Immature natural killer cell (primary cell): ENCODE data around the gene ADD1. TPM values are rescaled to one million over a fixed set of nuclear protein-coding genes. Genes with fewer than 3 reads are reported as not detected.

ENCODE experiments used
- DNase-seq, 3 donors: peaks; one replicate each; pipeline ENCODE4 v3.0.0; 2022; ENCODE audit warnings: mixed read lengths in 1 of 3
- H3K27ac Mint-ChIP-seq, 6 donors: one replicate each; pipeline ENCODE4 v1.8.0; 2020; ENCODE audit warnings: mixed read lengths in 6 of 6, mild to moderate bottlenecking in 5 of 6, inconsistent platforms in 4 of 6, moderate library complexity in 3 of 6
- H3K27me3 Mint-ChIP-seq, 3 donors: one replicate each; pipeline ENCODE4 v1.8.0; 2020 to 2021; ENCODE audit warnings: low read depth in 3 of 3, mild to moderate bottlenecking in 3 of 3, mixed read lengths in 3 of 3, moderate library complexity in 3 of 3, inconsistent platforms in 1 of 3
- H3K36me3 Mint-ChIP-seq, 3 donors: one replicate each; pipeline ENCODE4 v1.8.0; 2020; ENCODE audit warnings: mixed read lengths in 3 of 3, inconsistent platforms in 2 of 3, mild to moderate bottlenecking in 2 of 3
- H3K4me1 Mint-ChIP-seq, 2 donors: one replicate each; pipeline ENCODE4 v1.8.0; 2020; ENCODE audit warnings: inconsistent platforms in 2 of 2, mild to moderate bottlenecking in 2 of 2, mixed read lengths in 2 of 2, moderate library complexity in 1 of 2
- H3K4me3 Mint-ChIP-seq, 5 donors: one replicate each; pipeline ENCODE4 v1.8.0; 2020; ENCODE audit warnings: mild to moderate bottlenecking in 5 of 5, mixed read lengths in 5 of 5, inconsistent platforms in 3 of 5, moderate library complexity in 3 of 5
- H3K9me3 Mint-ChIP-seq, 6 donors: one replicate each; pipeline ENCODE4 v1.8.0; 2020; ENCODE audit warnings: mild to moderate bottlenecking in 6 of 6, mixed read lengths in 6 of 6, inconsistent platforms in 4 of 6, moderate library complexity in 3 of 6
- polyA plus RNA-seq, 3 donors: library from polyadenylated mRNA; unstranded; fragments of 300-500 nt; fragmentation: Illumina TruSeq; gene quantifications; one replicate each; pipeline ENCODE4 v1.2.3, GENCODE V29; 2021

Gene ADD1
- polyA plus RNA-seq, 3 donors from 2014 or later, result 207 to 318 (median 314) TPM

DNA sequence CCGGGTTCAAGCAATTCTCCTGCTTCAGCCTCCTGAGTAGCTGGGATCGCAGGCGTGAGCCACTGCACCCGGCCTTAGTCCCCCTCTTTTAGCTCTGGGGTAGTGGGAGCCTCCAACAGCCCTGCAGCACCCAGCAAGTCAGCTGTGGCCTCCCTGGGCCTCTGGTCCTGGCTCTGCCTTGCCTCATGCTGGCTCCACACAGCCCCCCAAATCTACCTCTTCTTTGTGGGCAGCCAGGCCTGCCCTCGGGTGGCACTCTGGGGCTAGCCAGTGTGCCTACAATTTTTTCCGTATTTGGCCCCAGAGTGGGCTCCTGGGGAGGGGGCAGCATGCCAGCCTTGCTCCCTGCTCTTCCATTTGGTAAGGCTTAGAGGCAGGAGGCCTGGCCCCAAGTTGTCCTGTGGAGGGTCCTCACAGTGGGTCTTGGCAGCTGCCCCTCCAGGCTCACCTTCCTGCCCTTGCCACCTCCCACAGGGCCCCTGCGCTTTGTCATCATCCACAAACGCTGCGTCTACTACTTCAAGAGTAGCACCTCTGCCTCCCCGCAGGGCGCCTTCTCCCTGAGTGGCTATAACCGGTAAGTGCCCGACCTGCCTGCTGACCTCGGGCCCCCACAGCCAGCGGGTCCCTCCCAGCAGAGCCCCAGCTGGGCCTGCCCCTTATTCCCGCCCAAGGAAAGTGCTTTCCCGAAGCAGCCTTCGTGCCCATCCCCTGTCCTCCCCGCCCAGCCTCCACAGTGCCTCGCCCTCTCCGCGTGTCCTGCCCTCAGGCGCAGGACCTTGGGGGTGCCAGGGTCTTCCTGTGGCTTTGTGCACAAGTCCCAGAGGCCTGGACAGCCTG is 21.0 kb upstream of the ADD1 start:
- Mint-ChIP-seq H3K27ac (peak overlapping the region in 4 of 6 donors; percentile 46 to 73 (median 58)), H3K36me3 (peaks cover 3 to 18% (median 8%) of the 10 kb centered on the region in 3 donors), H3K4me3 (no peak overlapping the region), H3K9me3 (peaks cover 0 to 1% (median 0%) of the 10 kb centered on the region in 6 donors), H3K27me3 (peaks cover 0 to 1% (median 0%) of the 10 kb centered on the region in 3 donors), H3K4me1 (peaks cover 37 to 52% of the 10 kb centered on the region in 2 donors)
- DNase-seq, result no peak

DNA sequence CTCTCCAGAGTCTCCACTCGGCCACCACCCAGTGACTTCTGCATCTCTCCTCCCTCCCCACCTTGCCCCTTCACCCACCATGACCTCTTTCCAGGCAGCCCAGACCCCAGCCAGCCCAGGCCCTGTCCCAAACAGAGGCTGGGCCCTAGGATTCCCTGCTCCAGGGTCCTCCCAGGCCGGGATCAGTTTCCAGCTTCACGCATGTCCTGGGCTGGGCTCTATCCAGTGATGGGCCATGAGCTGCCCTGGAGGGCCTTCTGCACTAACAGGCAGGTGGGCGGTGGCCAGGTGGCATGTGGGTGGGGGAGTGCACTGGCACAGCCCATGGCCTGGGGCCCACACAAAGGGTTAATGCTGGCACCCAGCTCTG is 20.4 kb upstream of the ADD1 start:
- Mint-ChIP-seq H3K9me3 (peaks cover 0 to 1% (median 0%) of the 10 kb centered on the region in 6 donors), H3K27me3 (peaks cover 0 to 1% (median 0%) of the 10 kb centered on the region in 3 donors), H3K27ac (peak overlapping the region in 2 of 6 donors; percentile 21 to 61), H3K4me3 (no peak overlapping the region), H3K36me3 (peaks cover 3 to 18% (median 8%) of the 10 kb centered on the region in 3 donors), H3K4me1 (peaks cover 37 to 52% of the 10 kb centered on the region in 2 donors)
- DNase-seq, result no peak

DNA sequence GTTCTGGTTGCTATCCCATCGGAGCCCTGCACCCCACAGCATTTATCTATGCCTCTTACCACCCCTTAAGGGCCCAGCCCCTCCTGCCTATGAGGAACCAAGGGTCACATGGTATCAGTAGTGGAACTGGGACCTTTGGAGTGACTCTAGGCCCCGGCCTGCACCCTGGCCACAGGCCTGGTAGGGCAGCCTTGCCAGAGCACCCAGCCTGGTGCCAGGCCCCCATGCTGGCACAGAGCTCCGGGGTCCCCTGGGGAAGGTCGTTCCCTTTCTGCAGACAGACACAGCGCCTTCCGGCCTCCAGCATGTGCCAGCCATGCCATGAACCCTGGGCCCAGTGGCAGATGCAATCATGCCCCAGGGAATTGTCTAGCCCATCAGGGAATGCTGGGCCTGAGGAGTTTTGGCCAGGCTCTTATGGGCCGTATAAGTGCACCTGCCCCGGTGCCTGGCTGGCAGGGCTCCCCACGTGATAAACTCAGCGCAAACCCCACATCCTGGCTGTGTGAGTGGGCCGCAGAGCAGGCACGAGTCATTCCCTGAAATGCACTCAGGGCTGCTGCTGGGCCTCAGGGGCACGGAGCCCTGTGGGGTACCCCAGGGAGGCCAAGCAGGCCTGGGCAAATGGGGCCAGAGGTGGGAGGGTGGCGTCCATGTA is 19.8 kb upstream of the ADD1 start:
- DNase-seq, result no peak
- H3K4me1 Mint-ChIP-seq, result peaks cover 35 to 52% of the 10 kb centered on the region in 2 donors
- H3K27ac Mint-ChIP-seq, result peak overlapping the region in 3 of 6 donors; percentile 11 to 66 (median 61)

DNA sequence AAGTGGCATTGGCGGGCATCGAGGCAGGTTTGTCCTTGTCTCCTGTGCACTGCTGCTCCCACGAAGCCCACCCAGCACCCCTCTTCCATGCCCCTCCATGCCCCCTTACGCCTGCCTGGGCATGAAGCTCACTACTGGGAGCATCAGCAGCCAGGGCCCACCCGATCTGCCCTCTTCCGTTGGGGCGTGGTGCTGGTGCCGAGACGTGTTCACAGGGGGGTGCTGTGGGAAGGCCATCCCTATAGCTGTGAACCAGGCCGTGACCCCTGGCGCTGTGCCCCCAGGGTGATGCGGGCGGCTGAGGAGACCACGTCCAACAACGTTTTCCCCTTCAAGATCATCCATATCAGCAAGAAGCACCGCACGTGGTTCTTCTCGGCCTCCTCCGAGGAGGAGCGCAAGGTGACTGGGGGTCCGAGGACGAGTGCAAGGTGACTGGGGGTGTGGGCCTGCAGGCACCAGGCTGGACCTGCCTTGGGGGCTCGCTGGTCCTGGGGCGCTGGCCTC is 19.3 kb upstream of the ADD1 start:
- Mint-ChIP-seq H3K9me3 (peaks cover 0 to 1% (median 0%) of the 10 kb centered on the region in 6 donors), H3K36me3 (peaks cover 3 to 23% (median 12%) of the 10 kb centered on the region in 3 donors), H3K4me1 (peaks cover 29 to 47% of the 10 kb centered on the region in 2 donors), H3K27me3 (peaks cover 0 to 3% (median 0%) of the 10 kb centered on the region in 3 donors), H3K4me3 (no peak overlapping the region), H3K27ac (peak overlapping the region in 3 of 6 donors; percentile 40 to 66 (median 62))
- DNase-seq, result no peak

More for the DNA sequence above, 19.8 kb upstream of the ADD1 start:
- Mint-ChIP-seq H3K9me3 (peaks cover 0 to 1% (median 0%) of the 10 kb centered on the region in 6 donors), H3K4me3 (no peak overlapping the region), H3K36me3 (peaks cover 3 to 19% (median 9%) of the 10 kb centered on the region in 3 donors), H3K27me3 (peaks cover 0 to 1% (median 0%) of the 10 kb centered on the region in 3 donors)

DNA sequence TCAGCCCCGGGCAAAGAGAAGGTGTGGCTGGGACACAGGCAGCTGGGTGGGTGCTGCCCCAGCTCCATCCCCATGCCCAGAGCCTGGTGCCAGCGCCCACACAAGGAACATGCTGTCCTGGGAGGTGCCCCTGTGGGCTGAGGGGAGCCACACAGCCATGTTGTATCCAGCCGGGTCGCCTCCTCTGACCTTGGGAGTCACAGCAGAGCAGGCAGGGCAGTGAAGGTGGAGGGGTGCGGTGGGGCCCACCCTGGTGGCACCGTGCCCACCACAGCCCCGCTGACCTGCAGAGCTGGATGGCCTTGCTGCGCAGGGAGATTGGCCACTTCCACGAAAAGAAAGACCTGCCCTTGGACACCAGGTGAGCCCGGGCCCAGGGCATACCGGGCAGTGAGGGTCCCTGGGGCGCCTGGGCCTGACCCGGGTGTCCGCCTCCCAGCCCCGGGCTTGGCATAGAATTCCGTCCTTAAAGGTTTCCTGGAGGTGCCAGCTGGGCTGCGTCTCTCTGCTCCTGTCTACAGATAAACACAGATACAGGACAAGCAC is 18.7 kb upstream of the ADD1 start:
- H3K4me1 Mint-ChIP-seq, result peaks cover 24 to 42% of the 10 kb centered on the region in 2 donors
- peak overlapping the region in 1 of 6 donors; percentile 74 for H3K27ac Mint-ChIP-seq
- DNase-seq, result no peak
- peaks cover 3 to 23% (median 12%) of the 10 kb centered on the region in 3 donors for H3K36me3 Mint-ChIP-seq
- H3K9me3 Mint-ChIP-seq, result peaks cover 0 to 1% (median 0%) of the 10 kb centered on the region in 6 donors
- H3K4me3 Mint-ChIP-seq, result no peak overlapping the region
- peaks cover 0 to 3% (median 0%) of the 10 kb centered on the region in 3 donors for H3K27me3 Mint-ChIP-seq

DNA sequence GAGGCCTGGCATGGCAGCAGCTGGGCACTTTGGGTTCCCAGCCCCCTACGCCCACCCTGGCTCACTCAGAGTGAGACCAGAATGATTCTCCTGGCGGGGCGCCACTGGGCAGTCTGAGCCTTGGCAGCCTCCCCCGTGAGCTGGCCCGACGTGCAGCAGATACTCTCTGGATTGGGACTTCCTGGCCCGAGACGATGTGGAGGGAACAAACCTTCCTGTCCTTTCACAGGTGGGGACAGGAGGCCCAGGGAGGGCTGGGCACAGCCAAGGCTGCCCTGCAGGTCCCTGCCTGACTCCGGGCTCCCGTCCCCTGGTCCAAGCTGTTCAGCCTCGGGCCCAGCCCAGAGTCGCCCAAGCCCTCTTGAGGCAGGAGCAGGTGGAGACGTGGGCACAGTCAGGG is 17.9 kb upstream of the ADD1 start:
- H3K4me3 Mint-ChIP-seq, result no peak overlapping the region
- peaks cover 0 to 3% (median 0%) of the 10 kb centered on the region in 3 donors for H3K27me3 Mint-ChIP-seq
- peak overlapping the region in 1 of 6 donors; percentile 74 for H3K27ac Mint-ChIP-seq
- DNase-seq, result no peak
- H3K9me3 Mint-ChIP-seq, result peaks cover 0 to 1% (median 0%) of the 10 kb centered on the region in 6 donors
- H3K4me1 Mint-ChIP-seq, result peaks cover 16 to 33% of the 10 kb centered on the region in 2 donors
- H3K36me3 Mint-ChIP-seq, result peaks cover 3 to 23% (median 12%) of the 10 kb centered on the region in 3 donors

DNA sequence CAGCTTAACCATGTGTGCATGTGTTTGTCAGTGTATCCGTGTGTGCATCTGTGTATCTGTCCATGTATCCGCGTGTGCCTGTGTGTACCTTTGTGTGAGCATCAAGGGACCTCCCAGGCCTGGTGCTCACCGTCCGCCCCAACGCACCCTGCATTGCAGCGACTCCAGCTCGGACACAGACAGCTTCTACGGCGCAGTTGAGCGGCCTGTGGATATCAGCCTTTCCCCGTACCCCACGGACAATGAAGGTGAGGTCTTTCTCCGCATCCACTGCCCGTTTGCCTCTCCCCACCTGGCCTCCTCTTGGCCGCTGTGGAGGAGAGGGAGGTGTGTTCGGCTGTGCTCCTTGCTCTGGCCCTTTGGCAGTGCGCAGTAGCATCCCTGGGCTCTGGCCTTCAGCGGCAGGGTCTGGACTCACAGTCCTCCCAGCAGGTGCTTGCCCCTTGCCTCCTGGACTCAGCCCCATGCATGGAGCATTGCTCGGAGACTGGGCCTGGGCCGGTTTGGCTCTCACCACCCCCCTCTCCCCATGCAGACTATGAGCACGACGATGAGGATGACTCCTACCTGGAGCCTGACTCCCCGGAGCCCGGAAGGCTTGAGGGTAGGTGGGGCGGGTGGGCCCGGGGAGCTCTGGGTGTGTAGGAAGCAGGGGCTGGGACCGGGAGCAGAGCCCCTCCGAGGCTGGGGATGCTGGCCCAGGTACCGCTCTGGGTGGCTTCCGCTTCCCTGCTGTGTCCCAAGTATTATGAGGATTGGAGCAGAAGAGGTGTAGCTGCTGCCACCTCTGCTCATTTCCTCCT is 16.4 kb upstream of the ADD1 start:
- Mint-ChIP-seq H3K36me3 (peaks cover 3 to 27% (median 12%) of the 10 kb centered on the region in 3 donors), H3K27ac (peak overlapping the region in 2 of 6 donors; percentile 50 to 80), H3K9me3 (peaks cover 0 to 1% (median 0%) of the 10 kb centered on the region in 6 donors), H3K27me3 (peaks cover 0 to 3% (median 1%) of the 10 kb centered on the region in 3 donors), H3K4me1 (peaks cover 14 to 26% of the 10 kb centered on the region in 2 donors), H3K4me3 (no peak overlapping the region)
- no peak for DNase-seq

DNA sequence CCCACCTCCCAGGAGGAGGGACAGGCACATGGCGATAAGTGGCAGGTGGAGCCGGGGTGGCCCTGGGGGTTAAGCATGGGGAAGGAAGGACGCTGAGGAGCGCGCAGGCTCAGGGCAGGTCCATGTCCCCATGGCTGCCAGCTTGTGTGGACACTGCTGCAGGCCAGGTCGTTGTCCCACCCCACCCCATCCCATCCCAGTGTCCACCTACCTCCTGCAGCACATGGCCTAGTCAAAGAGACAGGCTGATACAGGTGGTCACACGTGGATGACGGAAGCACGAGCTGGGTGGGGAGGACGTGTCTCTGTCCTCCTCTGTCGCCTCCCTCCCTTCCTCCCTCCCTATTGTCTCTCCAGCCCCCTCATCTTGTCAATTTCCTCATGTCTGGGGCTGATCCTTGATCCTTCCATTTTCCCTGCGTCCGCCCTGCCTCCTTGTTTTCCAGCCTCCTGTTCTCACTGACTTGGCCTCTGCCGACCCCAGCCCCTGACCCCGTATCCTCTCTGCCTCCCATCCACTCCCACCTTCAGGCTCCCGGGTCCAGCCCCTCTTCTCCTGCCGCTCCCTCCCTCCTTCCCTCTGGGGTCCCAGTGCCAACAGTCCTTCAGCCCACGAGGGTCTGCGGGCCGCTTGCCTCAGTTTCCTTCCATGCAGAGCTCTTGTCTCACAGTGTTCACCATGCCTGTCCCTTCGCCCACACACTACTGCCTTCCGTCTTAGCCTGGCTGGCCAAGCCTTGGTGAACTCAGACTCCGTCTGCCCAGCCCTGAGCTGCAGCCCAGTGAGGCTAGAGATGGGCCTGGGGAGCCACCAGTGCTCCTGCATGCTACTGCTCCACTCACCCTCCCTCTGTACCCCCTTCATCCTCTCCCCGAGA is 15.5 kb upstream of the ADD1 start:
- Mint-ChIP-seq H3K27me3 (peaks cover 0 to 3% (median 1%) of the 10 kb centered on the region in 3 donors), H3K9me3 (peaks cover 0 to 1% (median 0%) of the 10 kb centered on the region in 6 donors), H3K36me3 (peaks cover 3 to 30% (median 12%) of the 10 kb centered on the region in 3 donors), H3K4me3 (no peak overlapping the region), H3K4me1 (peaks cover 22 to 29% of the 10 kb centered on the region in 2 donors), H3K27ac (peak overlapping the region in 4 of 6 donors; percentile 5 to 72 (median 54))
- no peak for DNase-seq

DNA sequence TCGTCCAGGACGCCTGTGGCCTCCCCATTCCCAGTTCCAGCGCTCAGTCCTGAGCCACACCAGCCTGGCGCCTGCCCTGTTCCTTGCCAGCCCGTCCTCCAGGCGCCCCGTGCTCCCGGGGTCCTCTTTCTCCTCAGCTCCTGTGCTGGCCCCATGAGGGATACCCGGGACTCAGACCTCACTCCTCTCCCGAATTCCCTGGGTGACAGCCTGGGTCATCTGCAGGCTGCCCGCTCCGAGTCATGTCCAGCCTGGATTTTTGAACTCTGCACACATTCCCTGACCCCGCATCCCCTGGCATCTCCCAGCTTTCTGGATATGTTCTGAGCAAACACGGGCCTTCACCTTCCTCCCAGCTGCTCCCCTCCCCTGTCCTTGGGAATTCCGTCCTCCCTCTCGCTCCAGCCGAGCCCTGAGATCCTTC is 14.9 kb upstream of the ADD1 start:
- Mint-ChIP-seq H3K27me3 (peaks cover 0 to 3% (median 1%) of the 10 kb centered on the region in 3 donors), H3K36me3 (peaks cover 3 to 30% (median 12%) of the 10 kb centered on the region in 3 donors), H3K9me3 (peaks cover 0 to 1% (median 0%) of the 10 kb centered on the region in 6 donors), H3K27ac (peak overlapping the region in 4 of 6 donors; percentile 5 to 72 (median 40)), H3K4me1 (peaks cover 29% of the 10 kb centered on the region in 2 donors), H3K4me3 (no peak overlapping the region)
- no peak for DNase-seq

DNA sequence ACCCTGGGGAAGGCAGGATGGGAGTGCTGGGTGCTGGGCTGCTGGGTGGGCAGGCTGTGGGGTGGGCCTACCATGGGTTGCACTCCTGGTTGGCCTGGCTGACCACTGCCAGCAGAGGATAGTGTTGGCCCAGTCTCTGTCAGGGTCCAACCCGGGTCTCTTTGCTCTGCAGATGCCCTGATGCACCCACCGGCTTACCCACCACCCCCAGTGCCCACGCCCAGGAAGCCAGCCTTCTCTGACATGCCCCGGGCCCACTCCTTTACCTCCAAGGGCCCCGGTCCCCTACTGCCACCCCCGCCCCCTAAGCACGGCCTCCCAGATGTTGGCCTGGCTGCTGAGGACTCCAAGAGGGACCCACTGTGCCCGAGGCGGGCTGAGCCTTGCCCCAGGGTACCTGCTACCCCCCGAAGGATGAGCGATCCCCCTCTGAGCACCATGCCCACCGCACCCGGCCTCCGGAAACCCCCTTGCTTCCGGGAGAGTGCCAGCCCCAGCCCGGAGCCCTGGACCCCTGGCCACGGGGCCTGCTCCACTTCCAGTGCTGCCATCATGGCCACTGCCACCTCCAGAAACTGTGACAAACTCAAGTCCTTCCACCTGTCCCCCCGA is 14.2 kb upstream of the ADD1 start:
- peaks cover 31 to 32% of the 10 kb centered on the region in 2 donors for H3K4me1 Mint-ChIP-seq
- H3K36me3 Mint-ChIP-seq, result peaks cover 3 to 30% (median 12%) of the 10 kb centered on the region in 3 donors
- peak overlapping the region in 3 of 6 donors; percentile 23 to 59 (median 29) for H3K27ac Mint-ChIP-seq
- peaks cover 0 to 1% (median 0%) of the 10 kb centered on the region in 6 donors for H3K9me3 Mint-ChIP-seq
- no peak overlapping the region for H3K4me3 Mint-ChIP-seq
- no peak for DNase-seq
- H3K27me3 Mint-ChIP-seq, result peaks cover 0 to 3% (median 1%) of the 10 kb centered on the region in 3 donors

DNA sequence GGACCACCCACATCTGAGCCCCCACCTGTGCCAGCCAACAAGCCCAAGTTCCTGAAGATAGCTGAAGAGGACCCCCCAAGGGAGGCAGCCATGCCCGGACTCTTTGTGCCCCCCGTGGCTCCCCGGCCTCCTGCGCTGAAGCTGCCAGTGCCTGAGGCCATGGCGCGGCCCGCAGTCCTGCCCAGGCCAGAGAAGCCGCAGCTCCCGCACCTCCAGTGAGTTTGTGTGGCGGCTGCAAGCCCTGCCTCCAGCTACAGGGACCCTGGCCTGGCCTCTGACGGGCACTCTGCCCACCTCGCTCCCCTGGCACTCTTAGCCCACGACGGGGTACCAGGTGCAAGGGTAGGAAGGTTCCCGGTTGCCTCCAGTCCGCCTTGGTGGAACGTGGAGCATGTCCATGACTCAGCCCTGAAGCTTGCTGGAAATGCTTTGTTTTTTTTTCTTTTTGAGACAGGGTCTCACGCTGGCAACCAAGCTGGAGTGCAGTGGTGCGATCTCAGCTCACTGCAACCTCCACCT is 13.7 kb upstream of the ADD1 start:
- DNase-seq, result no peak
- Mint-ChIP-seq H3K9me3 (peaks cover 0 to 1% (median 0%) of the 10 kb centered on the region in 6 donors), H3K4me3 (no peak overlapping the region), H3K27ac (peak overlapping the region in 2 of 6 donors; percentile 23 to 59), H3K27me3 (peaks cover 2 to 5% (median 2%) of the 10 kb centered on the region in 3 donors), H3K36me3 (peaks cover 3 to 30% (median 12%) of the 10 kb centered on the region in 3 donors), H3K4me1 (peaks cover 35 to 38% of the 10 kb centered on the region in 2 donors)
